RCC 7860 (cell line): Measurements from ENCODE around the gene RECK.
"Not testable (repeated sequence)": the region's sequence is repeated elsewhere in the genome, so short reads cannot be mapped to it uniquely, and the experiment has no call there.

ENCODE experiments used
- DNase-seq: peaks from one replicate; pipeline ENCODE4 v3.0.0-alpha.2; 2015; ENCODE audit warnings: low spot score
- FAIRE-seq: peaks from 2 replicates; lab custom pipeline; 2012; peaks lifted over from hg19 to GRCh38; lab: Jason Lieb, UNC

RECK gene

GRCh38 chr9:36036780-36037548, at the start of gene RECK:
Gene RECK, plus strand, starts transcription at chr9:36036913. Its CDS starts 86 bp downstream, at chr9:36036999.
- FAIRE-seq: no peak
- peak; percentile 47 for DNase-seq

GRCh38 chr9:35990155-35990554, 46.6 kb upstream of the RECK start:
- FAIRE-seq: no peak
- DNase-seq: peak; percentile 18

GRCh38 chr9:35993136-35993535, 43.6 kb upstream of the RECK start:
- FAIRE-seq: not testable (repeated sequence)
- DNase-seq: peak; percentile 37

- no peak for DNase-seq
- FAIRE-seq: no peak
These were observed 42.6 kb upstream of the RECK start for GRCh38 chr9:35993976-35994720.

- FAIRE-seq (no peak), DNase-seq (no peak)
These were observed 41.8 kb upstream of the RECK start for GRCh38 chr9:35994959-35995358.

GRCh38 chr9:35996358-35996970, 40.2 kb upstream of the RECK start:
- no peak for FAIRE-seq
- peak; percentile 73 for DNase-seq

- not testable (repeated sequence) for FAIRE-seq, DNase-seq
These were observed 39.7 kb upstream of the RECK start for GRCh38 chr9:35997016-35997415.

GRCh38 chr9:35998333-35998732, 38.4 kb upstream of the RECK start:
- DNase-seq: no peak

GRCh38 chr9:36005891-36006290, 30.8 kb upstream of the RECK start:
- DNase-seq: no peak
- no peak for FAIRE-seq

More at GRCh38 chr9:35998333-35998732, 38.4 kb upstream of the RECK start:
- no peak for FAIRE-seq

GRCh38 chr9:36006549-36007315, 30.0 kb upstream of the RECK start:
- FAIRE-seq (no peak), DNase-seq (no peak)

GRCh38 chr9:36007316-36007708, 29.4 kb upstream of the RECK start:
- DNase-seq (no peak), FAIRE-seq (no peak)

GRCh38 chr9:36007852-36008251, 28.9 kb upstream of the RECK start:
- FAIRE-seq: no peak

GRCh38 chr9:36008774-36009300, 27.9 kb upstream of the RECK start:
- FAIRE-seq: peak; percentile 54
- DNase-seq: peak; percentile 61

More at GRCh38 chr9:36007852-36008251, 28.9 kb upstream of the RECK start:
- DNase-seq: no peak

- FAIRE-seq: no peak
These were observed 25.3 kb upstream of the RECK start for GRCh38 chr9:36011379-36011778.

GRCh38 chr9:36017278-36017677, 19.4 kb upstream of the RECK start:
- no peak for DNase-seq
- FAIRE-seq: no peak

More at GRCh38 chr9:36011379-36011778, 25.3 kb upstream of the RECK start:
- DNase-seq: no peak

- DNase-seq (no peak), FAIRE-seq (no peak)
These were observed 18.6 kb upstream of the RECK start for GRCh38 chr9:36018129-36018528.

GRCh38 chr9:36018891-36019720, 17.6 kb upstream of the RECK start:
- FAIRE-seq (no peak), DNase-seq (no peak)

GRCh38 chr9:36021968-36022367, 14.7 kb upstream of the RECK start:
- FAIRE-seq: no peak
- no peak for DNase-seq

GRCh38 chr9:36023260-36024048, 13.3 kb upstream of the RECK start:
- FAIRE-seq (peak; percentile 54), DNase-seq (peak; percentile 28)
